Ovary (tissue), 9 donors: ENCODE data around the gene DGKG. TPM values are rescaled to one million over a fixed set of nuclear protein-coding genes. Genes with fewer than 3 reads are reported as not detected.

Experiments
- DNase-seq, 5 donors: peaks; one replicate each; pipeline ENCODE4 v3.0.0-alpha.2; 2019 to 2020
- H3K27ac ChIP-seq, 2 donors: fragments of 200-600 bp; one replicate each; pipeline versions ENCODE4 v1.5.1 to v1.8.0; 2019 to 2022
- H3K27me3 ChIP-seq: fragments of 200-600 bp; one replicate; pipeline ENCODE4 v1.8.0; 2022
- H3K36me3 ChIP-seq: fragments of 200-600 bp; sonication (generic); one replicate; pipeline ENCODE4 v1.5.1; 2019
- H3K4me1 ChIP-seq: one replicate; pipeline ENCODE4 v1.8.1; 2013; ENCODE audit warnings: mild to moderate bottlenecking, moderate library complexity; ENCODE audit not compliant: insufficient read depth
- H3K4me3 ChIP-seq: fragments of 200-600 bp; sonication (generic); one replicate; pipeline ENCODE4 v1.5.1; 2017
- H3K9me3 ChIP-seq, 2 donors: fragments of 200-600 bp in 1 of 2; sonication (generic) in 1 of 2; one replicate each; pipeline versions ENCODE4 v1.5.1 to v1.8.1; 2013 to 2019; ENCODE audit warnings: mild to moderate bottlenecking in 1 of 2, moderate library complexity in 1 of 2
- EP300 ChIP-seq: sonication (generic); formaldehyde crosslinking; IDR thresholded peaks from one replicate; pipeline ENCODE4 v1.6.1; 2017; ENCODE audit warnings: antibody characterized with exemption
- POLR2A ChIP-seq: fragments of 450-650 bp; IDR thresholded peaks from one replicate; pipeline ENCODE4 v1.6.1; 2017; ENCODE audit warnings: antibody characterized with exemption, mild to moderate bottlenecking, moderate library complexity
- WGBS, 3 donors: extraction: QIAGEN DNeasy Blood & Tissue Kit in 1 of 3; methylation state at CpG; one replicate each; pipeline versions ENCODE4 v1.1.5 to v1.1.7; 2013 to 2017; 5-methylcytosine and 5-hydroxymethylcytosine counted together
- intact Hi-C, 4 donors: fragments of 100-400 bp; cut with DNase I; formaldehyde crosslinking; loops; one replicate each; pipeline versions ENCODE4 v1.11.0 to v1.15.1; 2022 to 2023
- polyA plus RNA-seq, 2 donors: library from polyadenylated mRNA; stranded (reverse); fragments of 200-250 nt in 1 of 2; fragments of 350-450 nt in 1 of 2; fragmentation: Illumina TruSeq in 1 of 2; extraction: RNeasy Lipid Tissue Mini Kit (QIAGEN cat#74804) in 1 of 2; gene quantifications; one replicate each; pipeline ENCODE4 v1.2.3, GENCODE V29; 2013 to 2014
- total RNA-seq, 7 donors: library from RNA; depleted of rRNA in 2 of 7; stranded (reverse); fragments of >200 nt in 2 of 7; fragmentation: NEBNext Ultra II Directional in 3 of 7; extraction: Animal tissue kit (Norgen Biotek cat#: 25700) in 3 of 7; gene quantifications; one replicate each; pipeline versions ENCODE4 v1.1.0 to v1.2.4, GENCODE V29; 2016 to 2023
- TF ChIP-seq, protein P1 (sequence below), 3 donors: fragments of 450-650 bp in 2 of 3; fragments of 200-600 bp in 1 of 3; IDR thresholded peaks; one replicate each; pipeline versions ENCODE4 v1.5.1 to v1.8.0; 2016 to 2022; ENCODE audit warnings: antibody characterized with exemption in 3 of 3, mild to moderate bottlenecking in 1 of 3
- donor health status: DM: no; HTN: no; CAD: no; lungs with moderate emphysema.
- donor health status: DM: no; HTN: no; CAD: no.
- donor health status: Bipolar disorder and iron deficiency.
- donor health status: DM: yes; HTN: yes; CAD: no.
- donor health status: DM: no; HTN: no; CAD: no.
- donor health status: DM: yes; HTN: yes; CAD: no.

Gene DGKG
- total and polyA plus RNA-seq, 9 donors = 1.0 to 7.0 (median 4.1) TPM

DNA sequence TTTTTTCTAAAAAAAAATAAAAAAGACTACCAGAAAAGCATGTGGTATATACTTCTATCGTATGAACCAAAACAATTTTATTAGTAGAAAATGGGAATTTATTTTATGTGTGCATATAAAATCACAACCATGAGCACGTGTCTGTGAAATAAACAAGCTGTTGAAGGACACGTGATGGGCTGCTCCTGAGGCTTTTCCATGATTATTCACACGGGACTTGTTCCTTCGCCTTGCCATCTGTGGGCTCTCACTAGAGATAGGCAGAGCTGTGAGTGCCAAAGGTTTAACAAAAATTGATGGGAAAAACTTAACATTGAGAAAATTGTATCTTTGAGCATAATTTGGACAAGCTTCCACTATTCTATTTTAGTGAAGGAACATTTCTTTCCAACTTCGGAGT, 240.8 kb downstream of the DGKG start:
- intact Hi-C loops = no loop called here
- Histone ChIP-seq H3K36me3 (no peaks in the 10 kb centered on the region), H3K4me3 (no peak overlapping the region), H3K27me3 (no peaks in the 10 kb centered on the region), H3K27ac (no peak overlapping the region), H3K9me3 (no peaks in the 10 kb centered on the region), H3K4me1 (no peaks in the 10 kb centered on the region)
- DNase-seq = no peak
- TF ChIP-seq, protein P1, sequence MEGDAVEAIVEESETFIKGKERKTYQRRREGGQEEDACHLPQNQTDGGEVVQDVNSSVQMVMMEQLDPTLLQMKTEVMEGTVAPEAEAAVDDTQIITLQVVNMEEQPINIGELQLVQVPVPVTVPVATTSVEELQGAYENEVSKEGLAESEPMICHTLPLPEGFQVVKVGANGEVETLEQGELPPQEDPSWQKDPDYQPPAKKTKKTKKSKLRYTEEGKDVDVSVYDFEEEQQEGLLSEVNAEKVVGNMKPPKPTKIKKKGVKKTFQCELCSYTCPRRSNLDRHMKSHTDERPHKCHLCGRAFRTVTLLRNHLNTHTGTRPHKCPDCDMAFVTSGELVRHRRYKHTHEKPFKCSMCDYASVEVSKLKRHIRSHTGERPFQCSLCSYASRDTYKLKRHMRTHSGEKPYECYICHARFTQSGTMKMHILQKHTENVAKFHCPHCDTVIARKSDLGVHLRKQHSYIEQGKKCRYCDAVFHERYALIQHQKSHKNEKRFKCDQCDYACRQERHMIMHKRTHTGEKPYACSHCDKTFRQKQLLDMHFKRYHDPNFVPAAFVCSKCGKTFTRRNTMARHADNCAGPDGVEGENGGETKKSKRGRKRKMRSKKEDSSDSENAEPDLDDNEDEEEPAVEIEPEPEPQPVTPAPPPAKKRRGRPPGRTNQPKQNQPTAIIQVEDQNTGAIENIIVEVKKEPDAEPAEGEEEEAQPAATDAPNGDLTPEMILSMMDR (IDR thresholded peaks at IDR 0.05) = no peak
- TF ChIP-seq POLR2A (no peak), EP300 (no peak)
- 23 to 37% (median 27%) methylated on average over 6 of the region's 6 CpGs for WGBS, 3 donors

DNA sequence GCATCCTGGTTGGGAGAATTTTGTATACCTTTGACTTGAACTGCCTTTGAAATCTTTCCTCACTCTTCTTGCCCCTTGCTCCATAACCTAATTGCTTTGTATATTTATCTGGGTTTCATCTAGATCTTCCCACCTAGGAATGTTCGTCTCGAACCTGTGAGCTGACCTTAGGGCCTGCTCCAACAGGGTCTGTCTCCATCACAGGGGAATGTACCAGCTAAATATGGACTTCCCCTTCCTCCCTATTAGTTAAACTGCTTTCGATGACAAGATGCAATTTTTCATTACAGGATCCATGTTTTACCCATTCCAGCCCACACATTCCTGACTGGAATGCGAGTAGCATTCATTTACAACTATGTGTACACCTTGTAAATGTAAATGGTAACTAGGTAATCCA, 242.5 kb downstream of the DGKG start:
- no peaks in the 10 kb centered on the region for H3K4me1 ChIP-seq
- no peaks in the 10 kb centered on the region for H3K36me3 ChIP-seq
- H3K27me3 ChIP-seq = no peaks in the 10 kb centered on the region
- TF ChIP-seq, protein P1 (IDR thresholded peaks at IDR 0.05) = no peak
- TF ChIP-seq POLR2A (no peak), EP300 (no peak)
- no peaks in the 10 kb centered on the region for H3K9me3 ChIP-seq
- 24 to 36% (median 33%) methylated on average over 4 of the region's 4 CpGs for WGBS, 3 donors
- no peak overlapping the region for H3K4me3 ChIP-seq
- intact Hi-C loops = no loop called here
- DNase-seq = no peak
- H3K27ac ChIP-seq = no peak overlapping the region

DNA sequence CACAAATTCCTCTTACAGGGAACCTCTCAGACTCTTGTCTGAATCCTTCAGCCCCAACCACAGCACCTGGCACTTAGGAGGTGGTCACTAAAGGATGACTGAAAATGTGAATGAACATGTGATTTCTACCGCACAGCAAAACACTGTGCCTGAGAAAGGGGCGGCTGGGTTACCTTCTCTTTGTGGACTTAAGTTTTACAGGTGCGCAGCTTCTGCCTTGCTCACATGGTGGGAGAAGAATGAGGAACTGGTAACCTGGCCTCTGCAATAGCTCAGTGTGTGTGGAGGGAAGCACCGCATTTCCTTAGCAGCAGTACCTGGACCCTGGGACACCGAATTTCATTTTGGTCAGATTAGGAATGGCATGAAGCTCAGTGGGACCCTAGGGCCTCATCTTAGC, 243.3 kb downstream of the DGKG start:
- no peak for TF ChIP-seq EP300
- TF ChIP-seq POLR2A = no peak
- TF ChIP-seq, protein P1 (IDR thresholded peaks at IDR 0.05) = no peak
- WGBS, 3 donors = 92 to 96% (median 94%) methylated on average over 5 of the region's 5 CpGs

DNA sequence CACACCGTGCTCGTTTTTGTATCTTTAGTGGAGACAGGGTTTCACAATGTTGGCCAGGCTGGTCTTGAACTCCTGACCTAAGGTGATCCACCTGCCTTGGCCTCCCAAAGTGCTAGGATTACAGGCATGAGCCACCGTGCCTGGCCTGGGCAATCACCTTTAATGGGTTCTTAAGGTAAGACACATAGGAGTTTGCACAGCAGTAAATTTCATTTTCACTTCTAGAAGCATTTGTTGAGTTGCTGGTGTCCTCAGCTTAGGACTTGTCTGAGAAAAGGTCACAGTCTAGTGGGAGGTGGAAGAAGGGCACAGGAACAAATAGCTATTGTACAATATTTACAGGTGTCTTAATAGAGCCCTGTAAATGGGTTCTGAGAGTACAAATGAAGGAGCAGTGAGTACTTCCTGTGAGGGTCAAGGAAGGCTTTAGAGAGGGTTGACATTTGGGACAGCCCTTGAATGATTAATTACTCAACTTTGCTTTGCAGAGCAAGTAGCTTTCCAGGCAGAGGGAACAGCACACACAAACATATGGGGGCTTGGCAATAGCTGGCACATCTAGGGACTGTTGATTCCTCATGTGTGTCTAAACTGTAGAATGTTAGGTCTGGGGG, 244.4 kb downstream of the DGKG start:
- no peak overlapping the region for H3K4me3 ChIP-seq
- intact Hi-C loops = no loop called here

More for the DNA sequence above, 243.3 kb downstream of the DGKG start:
- DNase-seq = no peak
- Histone ChIP-seq H3K4me3 (no peak overlapping the region), H3K27ac (no peak overlapping the region), H3K4me1 (no peaks in the 10 kb centered on the region), H3K9me3 (no peaks in the 10 kb centered on the region), H3K36me3 (no peaks in the 10 kb centered on the region), H3K27me3 (no peaks in the 10 kb centered on the region)
- intact Hi-C loops = no loop called here

More for the DNA sequence above, 244.4 kb downstream of the DGKG start:
- Histone ChIP-seq H3K4me1 (no peaks in the 10 kb centered on the region), H3K36me3 (no peaks in the 10 kb centered on the region), H3K27me3 (no peaks in the 10 kb centered on the region), H3K27ac (no peak overlapping the region), H3K9me3 (no peaks in the 10 kb centered on the region)
- DNase-seq = no peak
- 84 to 91% (median 85%) methylated on average over 3 of the region's 3 CpGs for WGBS, 3 donors
- TF ChIP-seq, protein P1 (IDR thresholded peaks at IDR 0.05) = no peak
- no peak for TF ChIP-seq EP300
- no peak for TF ChIP-seq POLR2A
